HG03565 (cell line): ENCODE data around the gene SEPHS2.

ENCODE experiments used
- ATAC-seq: cut with Tn5 transposase; IDR thresholded peaks from one replicate; pipeline ENCODE4 v1.9.1; 2021; ENCODE audit warnings: mild to moderate bottlenecking, moderate library complexity; ENCODE audit not compliant: unreplicated experiment

The SEPHS2 gene

GRCh38 chr16:30434852-30435251 lies 10.8 kb downstream of the SEPHS2 start:
- ATAC-seq = no peak

- no peak for ATAC-seq
These were observed 15.2 kb downstream of the SEPHS2 start for GRCh38 chr16:30430428-30430970.

GRCh38 chr16:30429678-30430427 lies 15.8 kb downstream of the SEPHS2 start, which contains the start of gene DCTPP1:
DCTPP1 (minus strand) TSS chr16:30430030; CDS start chr16:30429980, 50 bp downstream.
- ATAC-seq = peak; percentile 95

- ATAC-seq = no peak
These were observed 16.3 kb downstream of the SEPHS2 start for GRCh38 chr16:30429418-30429677.

GRCh38 chr16:30428055-30428454 lies 17.6 kb downstream of the SEPHS2 start:
- no peak for ATAC-seq

- ATAC-seq = no peak
These were observed 24.7 kb downstream of the SEPHS2 start for GRCh38 chr16:30421010-30421409.

- no peak for ATAC-seq
These were observed 27.1 kb downstream of the SEPHS2 start for GRCh38 chr16:30418350-30419181.

- peak; percentile 80 for ATAC-seq
These were observed 27.9 kb downstream of the SEPHS2 start for GRCh38 chr16:30417529-30418349.

GRCh38 chr16:30416624-30417528 lies 28.8 kb downstream of the SEPHS2 start:
- ATAC-seq = no peak

- ATAC-seq = no peak
These were observed 29.5 kb downstream of the SEPHS2 start for GRCh38 chr16:30416047-30416603.

GRCh38 chr16:30414159-30414558 lies 31.5 kb downstream of the SEPHS2 start:
- no peak for ATAC-seq

- no peak for ATAC-seq
These were observed 32.4 kb downstream of the SEPHS2 start for GRCh38 chr16:30413112-30413806.

GRCh38 chr16:30409125-30410060 lies 36.3 kb downstream of the SEPHS2 start:
- ATAC-seq = no peak

GRCh38 chr16:30407804-30408534 lies 37.7 kb downstream of the SEPHS2 start:
- no peak for ATAC-seq

- peak; percentile 64 for ATAC-seq
These were observed 38.4 kb downstream of the SEPHS2 start, which contains the start of gene ZNF771 for GRCh38 chr16:30407102-30407803. ZNF771 (plus strand) TSS chr16:30407606; CDS start chr16:30408054, 448 bp downstream.

GRCh38 chr16:30406795-30407101 lies 38.9 kb downstream of the SEPHS2 start:
- no peak for ATAC-seq
